GM10847 (cell line): ENCODE results near the gene NAA50.

Experiments used
- POLR2A ChIP-seq: IDR thresholded peaks from 2 replicates; pipeline ENCODE4 v1.6.1; 2011; ENCODE audit not compliant: insufficient read length; ENCODE audit errors: extremely low read depth

Gene NAA50

DNA sequence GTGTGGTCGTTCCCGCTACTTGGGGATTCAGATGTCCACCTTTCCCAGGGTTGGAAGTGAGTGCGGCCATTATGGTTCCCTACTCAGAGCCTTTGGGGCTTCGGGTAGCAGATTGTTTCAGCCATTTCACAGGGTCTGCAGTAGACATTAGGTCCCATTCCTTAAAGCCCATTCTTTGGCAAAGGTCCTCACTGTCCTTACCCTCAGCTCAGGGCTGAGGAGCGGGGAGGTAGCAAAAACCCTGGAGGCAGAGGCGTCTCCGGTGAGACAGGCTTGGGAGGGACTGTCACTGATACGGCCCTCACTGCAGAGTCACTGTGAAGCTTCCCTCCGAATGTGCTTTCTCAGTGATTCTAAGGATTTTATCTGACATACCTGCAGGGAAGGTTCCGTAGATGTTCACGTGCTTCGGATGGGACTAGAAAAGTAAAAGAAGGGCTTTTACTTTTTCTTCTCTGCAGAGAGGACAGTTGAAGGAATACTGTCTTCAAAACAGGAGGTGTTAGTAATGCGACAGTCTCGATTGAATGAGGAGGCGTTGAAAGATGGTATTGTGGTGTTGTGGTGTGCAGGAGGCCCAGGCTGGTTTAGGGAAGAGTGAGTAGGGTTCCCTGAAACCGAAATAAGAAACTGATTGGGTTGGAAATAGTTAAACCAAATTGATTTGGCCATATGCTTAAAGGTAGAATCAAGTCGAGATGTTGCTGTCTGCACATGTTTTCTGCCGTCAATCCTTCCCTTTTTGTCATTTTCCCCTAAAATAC, 1.4 kb upstream of the NAA50 start:
- TF ChIP-seq POLR2A = no peak

DNA sequence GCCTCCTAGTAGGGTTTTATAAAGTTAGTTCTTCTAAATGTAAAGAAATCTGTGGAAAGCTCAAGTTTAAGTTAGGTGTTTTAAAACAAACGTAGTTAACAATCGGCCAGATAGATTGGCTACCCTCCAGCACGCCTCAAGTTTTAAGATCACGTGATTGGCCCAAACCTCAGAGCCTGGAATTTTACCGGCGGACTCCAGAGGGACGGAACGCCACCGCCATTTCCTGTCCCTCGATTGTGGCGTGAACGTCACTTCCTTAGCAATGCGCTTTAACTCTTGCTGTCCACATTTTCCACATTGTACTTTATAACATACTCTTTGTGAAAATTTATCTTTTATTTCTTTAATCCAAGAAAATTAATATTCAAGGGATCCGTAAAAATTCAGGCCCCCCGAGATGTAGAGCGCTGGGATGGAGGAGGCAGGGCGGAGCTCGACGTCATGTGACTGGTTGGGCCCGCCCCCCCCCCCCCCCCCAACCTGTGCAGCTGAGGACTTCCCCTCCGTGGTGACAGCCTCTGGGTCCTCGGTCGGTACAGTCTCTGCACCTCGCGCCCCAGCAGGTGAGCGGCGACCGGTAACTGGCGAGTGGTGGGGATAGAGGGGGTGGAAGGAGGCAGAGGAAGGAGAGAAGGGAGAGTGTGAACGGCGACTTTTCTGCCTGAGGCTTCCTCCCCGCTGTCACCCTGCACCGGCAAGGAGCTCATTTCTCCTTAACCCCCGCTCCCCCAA, 666 bp upstream of the NAA50 start, which contains the start of gene ATP6V1A:
ATP6V1A (plus strand) TSS at position 488 of the 735 bp plus-strand sequence. CDS start 31,719 bp downstream, outside the sequence.
- peak; percentile 37 for TF ChIP-seq POLR2A

DNA sequence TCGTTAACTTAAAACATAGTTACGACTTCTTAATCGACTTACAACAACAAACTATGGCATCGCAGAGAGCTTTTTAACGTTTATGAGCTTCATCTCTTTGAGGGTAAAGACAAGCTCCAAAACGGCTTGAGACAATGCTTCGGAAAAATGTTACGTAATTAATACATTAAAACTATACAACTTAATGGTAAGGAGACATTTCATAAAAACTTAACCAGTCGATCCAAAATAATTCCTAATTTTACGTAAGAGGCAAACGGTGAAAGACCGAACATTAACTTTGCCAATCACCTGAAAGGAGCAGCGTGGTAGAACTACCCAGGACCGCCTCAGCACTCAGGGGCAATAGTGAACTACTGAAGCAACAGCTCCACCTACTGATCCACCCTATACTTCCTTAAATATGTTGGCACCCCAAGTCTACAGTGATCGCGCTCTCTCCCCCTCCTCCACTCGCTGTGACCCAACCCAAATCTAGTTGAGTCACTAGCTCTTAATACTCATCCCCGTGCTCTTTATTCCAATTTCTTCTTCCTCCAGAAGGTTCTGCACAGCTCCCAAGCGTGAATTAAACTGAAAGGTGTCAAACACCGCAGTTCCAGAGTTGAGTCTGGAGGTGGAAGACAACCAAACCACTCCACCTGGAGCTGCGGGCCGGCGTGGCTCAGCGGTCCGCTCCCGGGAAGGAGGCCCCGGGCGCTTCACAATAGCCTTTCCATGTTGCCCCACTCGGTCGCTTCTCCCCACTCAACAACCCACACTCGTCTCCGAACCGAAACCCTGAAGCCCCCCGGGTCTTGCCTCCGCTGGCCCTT, 901 bp downstream of the NAA50 start:
- TF ChIP-seq POLR2A = no peak

DNA sequence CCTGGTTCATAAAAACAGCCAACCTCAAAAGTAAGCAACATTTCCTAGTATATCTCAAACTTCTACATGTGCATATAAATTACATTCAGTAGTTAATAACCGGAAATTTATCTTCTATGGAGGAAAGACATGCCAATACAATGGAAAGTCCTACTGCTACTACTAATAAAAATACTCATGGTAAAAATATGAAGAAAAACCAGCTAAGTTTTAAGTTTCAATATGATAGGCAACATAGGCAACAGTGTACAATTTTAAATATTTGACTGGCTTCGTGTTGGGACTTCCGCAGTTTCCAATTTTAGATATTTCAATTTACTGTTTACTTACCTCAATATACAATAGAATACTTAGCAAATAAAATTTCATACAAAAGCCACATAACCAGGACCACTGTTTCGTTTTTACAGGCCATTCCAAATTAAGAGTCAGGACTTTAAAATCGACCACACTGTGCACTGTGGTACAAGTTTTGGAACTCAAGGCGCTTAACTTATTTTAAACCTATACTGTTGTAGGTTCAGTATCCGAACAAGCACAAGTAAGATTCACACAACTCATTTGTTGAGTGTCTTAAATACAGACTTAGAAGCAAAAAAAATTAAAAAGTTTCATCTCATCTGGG, 2.9 kb downstream of the NAA50 start:
- TF ChIP-seq POLR2A = no peak

DNA sequence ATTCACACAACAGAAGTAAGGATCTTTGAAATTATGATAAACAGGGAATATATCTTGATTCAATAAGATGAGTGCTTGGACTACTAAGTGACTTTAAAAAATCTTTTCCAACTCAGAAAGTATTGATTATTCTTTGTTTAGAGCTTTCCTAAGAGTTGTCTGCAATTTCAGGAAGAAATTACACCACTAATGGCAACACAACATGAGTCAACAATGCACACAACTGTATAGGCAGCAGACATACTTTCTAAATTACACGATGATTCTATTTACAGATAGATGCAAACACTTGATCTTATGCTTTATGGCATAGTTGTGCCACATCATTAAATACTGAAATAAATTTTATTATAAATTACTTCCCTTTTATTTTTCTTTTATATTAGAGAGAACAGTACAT, 4.4 kb downstream of the NAA50 start:
- no peak for TF ChIP-seq POLR2A

DNA sequence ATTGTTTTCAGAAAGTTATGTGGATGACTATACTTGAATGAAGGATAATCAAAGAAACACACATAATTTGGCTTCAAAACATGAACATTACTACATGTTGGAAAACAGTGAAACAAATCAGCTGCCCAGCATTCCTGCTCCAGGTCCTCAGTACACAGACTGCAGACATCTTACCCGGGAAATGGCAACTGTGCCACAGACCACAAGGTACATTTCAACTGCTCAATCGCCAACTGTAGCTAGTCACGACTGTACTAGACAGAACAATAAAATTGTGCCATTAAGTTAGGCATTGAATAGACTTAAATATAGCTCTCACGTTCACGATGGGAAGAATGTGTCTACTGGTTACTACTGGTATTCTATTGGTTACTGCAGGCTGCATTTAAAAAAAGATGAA, 5.0 kb downstream of the NAA50 start:
- no peak for TF ChIP-seq POLR2A

DNA sequence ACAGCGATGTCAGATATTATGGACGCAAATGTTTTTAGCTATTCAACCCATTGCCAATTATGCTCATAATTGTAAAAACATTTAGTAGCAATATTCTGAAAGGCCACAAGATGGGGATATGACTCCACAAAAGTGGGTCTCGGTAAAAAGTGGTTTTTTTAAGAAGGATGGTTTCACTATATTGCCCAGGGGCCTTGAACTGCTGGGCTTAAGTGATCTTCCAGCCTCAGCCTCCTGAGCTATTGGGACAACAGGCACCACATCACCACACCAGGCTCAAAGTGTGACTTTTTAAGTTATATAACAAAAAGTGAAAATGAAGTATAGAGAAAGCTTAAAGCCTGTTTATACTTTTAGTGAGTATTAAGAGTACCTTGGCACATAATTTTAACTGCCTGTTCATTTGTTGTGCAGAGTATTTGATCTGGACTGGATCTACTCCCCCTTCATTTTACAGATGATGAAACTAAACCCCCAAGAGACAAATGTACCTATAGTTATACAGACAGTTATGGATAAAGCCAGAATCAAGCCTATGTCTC, 9.4 kb downstream of the NAA50 start:
- no peak for TF ChIP-seq POLR2A

DNA sequence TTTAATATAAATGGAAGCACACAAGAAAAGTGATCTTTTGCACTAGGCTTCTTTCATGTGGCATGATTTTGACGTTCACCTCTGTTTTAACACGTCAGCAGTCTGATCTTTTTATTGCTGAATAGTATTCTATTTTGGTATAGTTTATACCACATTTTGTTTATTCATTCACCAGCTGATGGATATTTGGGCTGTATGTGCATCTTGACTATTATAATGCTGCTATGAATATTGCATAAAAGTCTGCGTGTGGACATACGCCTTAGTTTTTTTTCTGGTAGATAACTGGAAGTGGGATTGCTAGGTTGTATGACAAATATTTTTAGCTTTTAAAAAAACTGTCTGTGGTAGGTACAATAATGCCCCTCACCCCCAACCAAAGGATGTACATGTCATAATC, 14.4 kb downstream of the NAA50 start:
- no peak for TF ChIP-seq POLR2A

DNA sequence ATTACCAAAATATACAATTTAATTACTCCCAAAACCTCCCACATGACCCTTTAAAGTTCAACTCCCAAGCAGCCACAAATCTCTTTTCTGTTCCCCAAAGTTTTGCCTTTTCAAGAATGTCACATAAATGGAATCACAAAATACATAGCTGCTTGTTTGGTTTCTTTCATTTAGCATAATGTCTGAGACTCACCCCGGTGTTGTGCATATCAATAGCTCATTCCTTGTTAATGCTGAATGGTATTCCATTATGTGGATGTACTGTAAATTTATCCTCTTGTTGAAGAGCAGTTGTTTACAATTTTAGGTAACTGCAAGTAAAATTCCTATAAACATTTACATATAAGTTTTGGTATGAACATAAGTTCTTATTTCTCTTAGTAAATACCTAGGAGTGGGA, 15.5 kb downstream of the NAA50 start:
- TF ChIP-seq POLR2A = no peak

DNA sequence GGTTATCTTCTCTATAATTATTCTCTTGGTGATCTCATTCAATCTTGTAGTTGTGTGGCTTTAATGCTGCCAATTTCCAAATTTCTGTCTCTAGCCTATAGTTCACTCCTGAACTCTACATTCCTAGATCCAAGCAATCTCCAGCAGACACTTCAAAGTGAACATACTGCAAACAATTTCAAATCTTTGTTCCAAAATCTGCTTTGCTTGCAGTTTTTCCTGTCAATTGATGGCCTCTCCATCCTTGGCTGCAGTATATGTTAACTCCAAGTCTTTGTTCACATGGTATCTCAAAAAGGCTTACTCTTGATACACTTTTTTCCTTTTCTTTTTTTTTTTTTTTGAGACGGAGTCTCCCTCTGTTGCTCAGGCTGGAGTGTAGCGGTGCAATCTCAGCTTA, 17.4 kb downstream of the NAA50 start:
- no peak for TF ChIP-seq POLR2A

DNA sequence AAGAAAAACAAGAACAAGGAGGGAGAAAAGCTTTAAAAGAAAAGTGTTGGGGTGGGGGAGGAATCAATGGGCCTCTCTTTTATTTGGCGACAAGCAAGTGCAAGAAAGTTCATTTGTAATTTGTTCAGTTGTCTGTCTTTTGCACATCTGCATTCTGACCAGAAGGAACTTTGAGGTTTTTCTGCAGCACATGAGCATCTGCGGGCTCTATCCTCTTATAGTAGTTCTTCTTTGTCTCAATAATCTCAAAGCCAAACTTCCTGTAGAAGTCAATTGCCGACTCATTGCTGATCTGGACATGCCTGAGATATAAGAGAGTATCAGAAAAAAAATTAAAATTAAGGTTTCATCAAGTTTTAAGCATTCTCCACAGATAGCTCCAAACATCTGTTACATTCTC, 24.4 kb downstream of the NAA50 start:
- TF ChIP-seq POLR2A = no peak

DNA sequence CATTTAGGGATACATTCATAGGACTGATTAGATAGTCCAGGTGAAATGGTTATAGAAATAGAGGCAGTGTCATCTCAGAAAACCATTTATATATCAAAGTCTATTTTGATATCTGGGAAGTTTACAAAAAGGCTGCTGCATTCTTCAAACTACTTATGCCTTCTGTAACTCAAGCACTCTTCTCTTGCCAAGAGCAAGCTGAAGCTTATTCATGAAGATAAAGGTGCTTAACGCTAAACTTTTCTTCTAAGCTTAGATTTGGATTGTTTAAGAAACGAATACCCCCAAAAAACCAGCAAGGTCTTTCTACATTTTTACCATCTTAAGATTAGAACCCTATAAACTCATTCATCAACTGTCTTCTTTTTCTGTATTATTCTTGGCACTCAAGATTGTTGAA, 26.3 kb downstream of the NAA50 start:
- TF ChIP-seq POLR2A = no peak

DNA sequence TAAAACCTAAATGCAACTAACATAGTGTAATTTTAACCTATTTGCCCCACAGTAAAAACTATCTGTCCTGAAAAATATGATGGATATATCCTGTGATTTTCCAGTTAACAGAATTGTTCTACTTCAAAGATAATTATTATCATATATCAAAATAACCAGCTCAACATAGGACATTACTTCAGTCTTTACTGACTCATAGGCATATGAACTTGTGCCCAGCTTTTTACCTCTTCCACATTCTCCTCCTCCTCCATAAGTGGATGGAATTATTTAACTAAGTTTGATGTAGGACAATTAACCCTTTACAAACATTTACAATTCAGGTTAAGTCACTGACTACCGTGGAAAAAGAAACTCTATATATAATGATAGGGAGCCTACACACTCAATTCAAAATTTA, 26.8 kb downstream of the NAA50 start:
- TF ChIP-seq POLR2A = no peak

DNA sequence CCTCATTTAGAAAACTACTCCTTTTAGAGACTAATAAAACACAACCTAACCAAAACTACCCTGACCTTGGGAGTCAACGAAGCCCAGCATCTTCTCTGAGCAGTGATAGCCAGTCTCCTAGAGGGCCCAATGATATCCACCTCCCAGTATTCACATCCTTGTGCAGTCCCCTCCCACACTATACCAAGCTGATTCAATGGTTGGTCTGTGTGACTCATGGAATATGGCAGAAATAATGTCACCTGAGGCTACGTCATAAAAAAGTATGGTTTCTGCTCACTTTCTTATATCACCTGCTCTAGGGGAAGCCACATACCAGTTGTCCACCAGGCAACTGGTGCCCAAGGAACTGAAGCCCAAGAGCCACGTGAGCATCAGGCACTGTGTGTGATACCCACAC, 28.2 kb downstream of the NAA50 start:
- TF ChIP-seq POLR2A = no peak

DNA sequence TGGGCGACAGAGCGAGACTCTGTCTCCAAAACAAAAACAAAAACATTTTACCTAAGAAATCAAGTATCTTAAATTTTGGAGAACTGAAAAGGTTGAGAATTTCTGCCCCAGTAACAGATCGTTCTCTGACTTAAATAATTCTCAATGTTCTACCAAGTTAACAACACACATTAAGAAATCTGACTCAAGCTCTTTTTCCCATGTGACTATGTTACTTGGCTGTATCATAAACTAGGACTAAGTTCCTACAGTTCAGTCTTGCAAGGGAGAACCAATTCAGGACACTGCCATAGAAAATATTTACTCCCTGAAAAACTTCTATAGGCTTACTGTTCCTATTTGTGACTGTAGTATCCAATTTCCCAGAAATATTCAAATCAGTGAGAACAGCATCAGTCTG, 28.7 kb downstream of the NAA50 start:
- TF ChIP-seq POLR2A = no peak
